Measurements from ENCODE around the gene CHMP4B. TPM values are rescaled to one million over a fixed set of nuclear protein-coding genes. Genes with fewer than 3 reads are reported as not detected.

CHMP4B gene
- total RNA-seq, 1 experiment from 2014 or later, result 77.6 TPM

- H3K4me1 Mint-ChIP-seq (ENCODE audit: insufficient read depth, unreplicated experiment), result peaks cover 19% of the 10 kb centered on the region
- no peaks in the 10 kb centered on the region for H3K9me3 Mint-ChIP-seq (ENCODE audit: unreplicated experiment)
- H3K27me3 Mint-ChIP-seq (ENCODE audit: insufficient read depth, unreplicated experiment), result no peaks in the 10 kb centered on the region
- ChIA-PET POLR2A (interaction anchor here (0.6 to 6.2 kb wide), 38 partner anchors 9 to 1656 kb away, joined by 3 to 122 read pairs (median 4); partner anchors contain the start of genes ACTL10, CBFA2T2, CDK5RAP1 and EIF2S2), CTCF (interaction anchor here (0.6 to 1.8 kb wide), 5 partner anchors 13 to 144 kb away, joined by 3 to 8 read pairs (median 4); no protein-coding TSS in a partner anchor)
- peak overlapping the region; percentile 100 for H3K27ac Mint-ChIP-seq (ENCODE audit: low read depth, unreplicated experiment)
- no peak for DNase-seq (ENCODE audit: unreplicated experiment)
- H3K4me3 Mint-ChIP-seq (ENCODE audit: unreplicated experiment), result peak overlapping the region; percentile 93
- BruUV-seq (replicated peaks), result no TSS peak
- peaks cover 31% of the 10 kb centered on the region for H3K36me3 Mint-ChIP-seq (ENCODE audit: insufficient read depth, unreplicated experiment)
- intact Hi-C loops (cut with micrococcal nuclease), result loop anchor here (1.0 to 10.0 kb wide), 4 partner anchors 22 to 318 kb away; partner anchors contain the start of genes E2F1 and ZNF341
- TF ChIP-seq, protein P1, sequence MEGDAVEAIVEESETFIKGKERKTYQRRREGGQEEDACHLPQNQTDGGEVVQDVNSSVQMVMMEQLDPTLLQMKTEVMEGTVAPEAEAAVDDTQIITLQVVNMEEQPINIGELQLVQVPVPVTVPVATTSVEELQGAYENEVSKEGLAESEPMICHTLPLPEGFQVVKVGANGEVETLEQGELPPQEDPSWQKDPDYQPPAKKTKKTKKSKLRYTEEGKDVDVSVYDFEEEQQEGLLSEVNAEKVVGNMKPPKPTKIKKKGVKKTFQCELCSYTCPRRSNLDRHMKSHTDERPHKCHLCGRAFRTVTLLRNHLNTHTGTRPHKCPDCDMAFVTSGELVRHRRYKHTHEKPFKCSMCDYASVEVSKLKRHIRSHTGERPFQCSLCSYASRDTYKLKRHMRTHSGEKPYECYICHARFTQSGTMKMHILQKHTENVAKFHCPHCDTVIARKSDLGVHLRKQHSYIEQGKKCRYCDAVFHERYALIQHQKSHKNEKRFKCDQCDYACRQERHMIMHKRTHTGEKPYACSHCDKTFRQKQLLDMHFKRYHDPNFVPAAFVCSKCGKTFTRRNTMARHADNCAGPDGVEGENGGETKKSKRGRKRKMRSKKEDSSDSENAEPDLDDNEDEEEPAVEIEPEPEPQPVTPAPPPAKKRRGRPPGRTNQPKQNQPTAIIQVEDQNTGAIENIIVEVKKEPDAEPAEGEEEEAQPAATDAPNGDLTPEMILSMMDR (IDR thresholded peaks at IDR 0.05; ENCODE audit: unreplicated experiment), result no peak
Observed at GRCh38 chr20:33811776-33812151, 616 bp downstream of the CHMP4B start.

GRCh38 chr20:33812152-33812849, 1.2 kb downstream of the CHMP4B start:
- H3K27me3 Mint-ChIP-seq (ENCODE audit: insufficient read depth, unreplicated experiment), result no peaks in the 10 kb centered on the region
- POLR2A ChIA-PET, result interaction anchor here (0.6 to 6.2 kb wide), 38 partner anchors 8 to 1657 kb away, joined by 3 to 122 read pairs (median 4); partner anchors contain the start of genes ACTL10, CDK5RAP1, EIF2S2 and PXMP4

DNA sequence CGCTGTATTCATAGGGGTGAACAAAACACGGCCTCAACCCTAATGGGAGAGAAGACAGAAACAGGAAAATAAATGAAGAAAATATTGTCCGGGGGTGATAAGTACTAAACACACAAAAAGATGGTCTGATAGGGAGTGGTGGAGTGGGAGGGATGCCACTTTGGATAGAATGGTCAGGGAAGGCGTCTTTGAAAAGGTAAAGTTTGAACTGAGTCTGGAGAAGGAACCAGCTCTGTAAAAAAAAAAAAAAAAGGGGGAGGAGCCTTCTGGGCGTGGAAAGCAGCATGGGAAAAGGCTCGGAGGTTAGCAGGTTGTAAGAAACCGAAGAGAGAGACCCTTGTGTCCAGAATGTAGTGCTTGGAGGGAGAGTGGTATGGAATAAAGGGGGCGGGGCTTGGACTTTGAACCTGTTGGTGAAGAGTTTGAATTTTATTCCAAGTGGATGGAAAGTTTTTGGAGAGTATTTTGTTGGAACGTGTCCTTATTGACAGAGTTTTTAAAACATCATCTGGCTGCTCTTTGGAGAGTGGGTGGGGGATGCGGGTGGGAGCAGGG, 1.8 kb downstream of the CHMP4B start:
- peaks cover 19% of the 10 kb centered on the region for H3K4me1 Mint-ChIP-seq (ENCODE audit: insufficient read depth, unreplicated experiment)
- peaks cover 31% of the 10 kb centered on the region for H3K36me3 Mint-ChIP-seq (ENCODE audit: insufficient read depth, unreplicated experiment)
- BruUV-seq (replicated peaks), result no TSS peak
- H3K27ac Mint-ChIP-seq (ENCODE audit: low read depth, unreplicated experiment), result peak overlapping the region; percentile 100
- CTCF ChIA-PET, result interaction anchor here (0.6 to 3.6 kb wide), 12 partner anchors 13 to 405 kb away, joined by 3 to 14 read pairs (median 4); partner anchors contain the start of genes PXMP4 and ZNF341
- H3K4me3 Mint-ChIP-seq (ENCODE audit: unreplicated experiment), result peak overlapping the region; percentile 93
- intact Hi-C loops (cut with micrococcal nuclease), result loop anchor here (1.0 to 10.0 kb wide), 3 partner anchors 81 to 316 kb away; partner anchors contain the start of genes E2F1 and ZNF341
- TF ChIP-seq, protein P1 (IDR thresholded peaks at IDR 0.05; ENCODE audit: unreplicated experiment), result no peak
- POLR2A ChIA-PET, result interaction anchor here (0.6 to 6.2 kb wide), 23 partner anchors 8 to 1235 kb away, joined by 3 to 122 read pairs (median 9); partner anchors contain the start of genes ACTL10, EIF2S2, PXMP4 and RALY
- DNase-seq (ENCODE audit: unreplicated experiment), result peak; percentile 37
- H3K9me3 Mint-ChIP-seq (ENCODE audit: unreplicated experiment), result no peaks in the 10 kb centered on the region
- H3K27me3 Mint-ChIP-seq (ENCODE audit: insufficient read depth, unreplicated experiment), result no peaks in the 10 kb centered on the region

More at GRCh38 chr20:33812152-33812849, 1.2 kb downstream of the CHMP4B start:
- TSS peak; percentile 60 for BruUV-seq (replicated peaks)
- TF ChIP-seq, protein P1 (IDR thresholded peaks at IDR 0.05; ENCODE audit: unreplicated experiment), result no peak
- intact Hi-C loops (cut with micrococcal nuclease), result loop anchor here (1.0 to 10.0 kb wide), 3 partner anchors 80 to 317 kb away; partner anchors contain the start of genes E2F1 and ZNF341
- Mint-ChIP-seq H3K36me3 (ENCODE audit: insufficient read depth, unreplicated experiment) (peaks cover 31% of the 10 kb centered on the region), H3K4me1 (ENCODE audit: insufficient read depth, unreplicated experiment) (peaks cover 19% of the 10 kb centered on the region), H3K27ac (ENCODE audit: low read depth, unreplicated experiment) (peak overlapping the region; percentile 100), H3K4me3 (ENCODE audit: unreplicated experiment) (peak overlapping the region; percentile 93), H3K9me3 (ENCODE audit: unreplicated experiment) (no peaks in the 10 kb centered on the region)
- DNase-seq (ENCODE audit: unreplicated experiment), result peak; percentile 93
- CTCF ChIA-PET, result interaction anchor here (0.5 to 3.6 kb wide), 14 partner anchors 13 to 369 kb away, joined by 3 to 14 read pairs (median 4); partner anchors contain the start of genes PXMP4, SNTA1 and ZNF341

Measured in MCF 10A (cell line).